ENCODE data around the gene SLC22A16. TPM values are rescaled to one million over a fixed set of nuclear protein-coding genes. Genes with fewer than 3 reads are reported as not detected.
"Not testable (repeated sequence)": the region's sequence is repeated elsewhere in the genome, so short reads cannot be mapped to it uniquely, and the experiment has no call there.

The SLC22A16 gene
- polyA plus RNA-seq, 2 donors = not detected

DNA sequence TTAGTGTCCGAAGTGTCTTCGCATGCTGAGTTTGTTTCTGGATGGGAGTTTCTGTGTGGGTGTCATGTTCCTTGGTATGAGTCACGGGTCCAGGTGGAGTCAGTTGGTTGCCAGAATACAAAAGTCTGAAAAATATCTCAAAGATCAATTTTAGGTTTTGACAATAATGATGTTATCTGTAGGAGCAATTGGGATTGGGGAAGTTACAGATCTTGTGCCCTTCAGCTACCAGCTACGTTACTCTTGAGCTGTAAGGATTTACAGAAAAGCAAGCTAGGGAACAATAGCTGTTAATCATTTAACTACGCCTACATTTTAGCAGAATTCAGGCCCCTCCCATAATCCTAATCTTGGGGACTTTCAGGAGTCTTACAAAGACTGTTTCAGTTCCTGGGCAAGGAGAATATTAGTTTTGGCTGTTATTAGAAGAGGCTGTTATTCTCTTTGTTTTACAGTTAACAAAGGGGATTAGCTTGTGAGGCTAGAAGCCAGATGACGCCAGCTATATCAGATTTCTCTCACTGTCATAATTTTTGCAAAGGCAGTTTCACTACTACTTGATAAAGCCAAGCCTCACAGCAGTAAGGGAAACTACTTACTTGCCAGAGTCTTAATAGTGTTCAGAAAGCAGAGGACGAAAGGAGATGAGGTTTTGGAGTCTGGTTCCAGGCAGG is 15.4 kb upstream of the SLC22A16 start:
- Histone ChIP-seq H3K27me3 (ENCODE audit: control insufficient read depth in 1 of 2, insufficient read depth in 2 of 2, low read length in 2 of 2) (no peaks in the 10 kb centered on the region), H3K9me3 (ENCODE audit: control insufficient read depth in 2 of 2, insufficient read depth in 1 of 2, low read depth in 1 of 2, low read length in 1 of 2) (no peaks in the 10 kb centered on the region), H3K4me3 (ENCODE audit: low read depth in 1 of 2, low read length in 2 of 2) (no peak overlapping the region), H3K4me1 (ENCODE audit: control insufficient read depth in 2 of 2, insufficient read depth in 2 of 2, low read length in 1 of 2) (no peaks in the 10 kb centered on the region), H3K36me3 (ENCODE audit: control insufficient read depth in 2 of 2, insufficient read depth in 2 of 2, low read length in 1 of 2) (no peaks in the 10 kb centered on the region), H3K27ac (ENCODE audit: low read depth in 2 of 2, low read length in 1 of 2) (no peak overlapping the region)
- WGBS, 2 donors = 27 to 38% methylated on average over 7 of the region's 7 CpGs

DNA sequence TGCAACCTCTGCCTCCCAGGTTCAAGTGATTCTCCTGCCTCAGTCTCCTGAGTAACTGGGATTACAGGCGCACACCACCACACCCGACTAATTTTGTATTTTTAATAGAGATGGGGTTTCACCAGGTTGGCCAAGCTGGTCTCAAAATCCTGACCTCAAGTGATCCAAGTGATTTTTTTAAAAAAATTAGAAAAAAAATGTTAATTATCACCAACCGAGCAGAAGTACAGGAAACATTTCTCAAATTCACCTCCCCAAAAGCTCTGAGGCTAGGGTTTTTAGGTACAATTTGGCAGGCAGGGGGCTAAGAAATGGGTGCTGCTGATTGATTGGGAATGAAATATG is 14.9 kb upstream of the SLC22A16 start:
- Histone ChIP-seq H3K4me1 (ENCODE audit: control insufficient read depth in 2 of 2, insufficient read depth in 2 of 2, low read length in 1 of 2) (no peaks in the 10 kb centered on the region), H3K27me3 (ENCODE audit: control insufficient read depth in 1 of 2, insufficient read depth in 2 of 2, low read length in 2 of 2) (no peaks in the 10 kb centered on the region), H3K9me3 (ENCODE audit: control insufficient read depth in 2 of 2, insufficient read depth in 1 of 2, low read depth in 1 of 2, low read length in 1 of 2) (no peaks in the 10 kb centered on the region), H3K27ac (ENCODE audit: low read depth in 2 of 2, low read length in 1 of 2) (no peak overlapping the region), H3K4me3 (ENCODE audit: low read depth in 1 of 2, low read length in 2 of 2) (no peak overlapping the region), H3K36me3 (ENCODE audit: control insufficient read depth in 2 of 2, insufficient read depth in 2 of 2, low read length in 1 of 2) (no peaks in the 10 kb centered on the region)
- WGBS, 2 donors = 82 to 87% methylated on average over 3 of the region's 3 CpGs

DNA sequence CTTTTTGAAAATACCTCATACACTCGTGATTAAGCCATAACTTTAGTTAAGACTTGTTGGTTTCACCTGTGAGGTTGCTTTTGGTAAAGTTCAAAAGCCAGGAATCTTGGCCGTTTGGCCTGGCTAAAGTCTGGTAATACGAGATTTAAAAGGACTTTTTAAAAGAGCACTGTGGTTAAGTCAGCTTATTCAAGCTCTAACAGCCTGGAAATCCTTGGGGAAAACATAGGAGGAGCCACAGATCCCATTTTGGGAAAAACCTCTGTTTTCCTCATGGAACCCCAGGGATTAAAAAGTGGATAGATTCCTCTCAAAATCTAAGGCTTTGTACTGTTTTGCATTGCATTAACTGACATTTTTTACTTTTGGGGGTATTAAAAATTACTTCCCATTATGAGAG is 13.7 kb upstream of the SLC22A16 start:
- H3K9me3 ChIP-seq (ENCODE audit: control insufficient read depth in 2 of 2, insufficient read depth in 1 of 2, low read depth in 1 of 2, low read length in 1 of 2) = no peaks in the 10 kb centered on the region
- no peaks in the 10 kb centered on the region for H3K36me3 ChIP-seq (ENCODE audit: control insufficient read depth in 2 of 2, insufficient read depth in 2 of 2, low read length in 1 of 2)
- H3K27ac ChIP-seq (ENCODE audit: low read depth in 2 of 2, low read length in 1 of 2) = no peak overlapping the region
- no peaks in the 10 kb centered on the region for H3K4me1 ChIP-seq (ENCODE audit: control insufficient read depth in 2 of 2, insufficient read depth in 2 of 2, low read length in 1 of 2)
- WGBS, 2 donors = 32 to 41% methylated on average over 3 of the region's 3 CpGs
- no peaks in the 10 kb centered on the region for H3K27me3 ChIP-seq (ENCODE audit: control insufficient read depth in 1 of 2, insufficient read depth in 2 of 2, low read length in 2 of 2)
- no peak overlapping the region for H3K4me3 ChIP-seq (ENCODE audit: low read depth in 1 of 2, low read length in 2 of 2)

DNA sequence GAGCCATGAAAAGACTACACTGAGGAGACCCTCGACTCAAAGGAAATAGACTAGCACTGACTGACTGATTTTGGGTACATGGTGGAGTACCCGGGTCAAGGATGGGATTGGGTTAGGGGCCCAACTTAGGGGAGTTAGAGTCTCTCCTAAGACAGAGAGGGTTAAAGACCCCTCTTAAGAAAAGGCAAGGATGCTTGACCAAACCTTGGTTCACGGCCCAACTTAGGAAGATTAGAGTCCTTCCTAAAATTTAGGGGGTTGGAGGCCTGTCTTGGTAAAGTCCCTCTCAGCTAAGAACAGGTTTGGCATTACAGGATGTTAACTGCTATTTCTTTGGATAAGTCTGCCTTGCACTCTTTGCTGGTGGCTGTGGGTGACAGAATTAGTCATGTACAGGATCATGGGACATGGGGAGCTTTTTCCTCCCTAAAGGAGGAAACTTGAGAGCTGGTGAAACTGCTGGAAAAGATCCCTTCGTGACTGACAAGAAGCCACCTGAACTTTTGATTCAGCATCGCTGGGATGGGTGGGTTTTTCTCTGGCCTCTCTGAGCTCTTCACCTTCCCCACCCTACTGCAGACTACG is 12.3 kb upstream of the SLC22A16 start:
- H3K4me3 ChIP-seq (ENCODE audit: low read depth in 1 of 2, low read length in 2 of 2) = no peak overlapping the region
- H3K36me3 ChIP-seq (ENCODE audit: control insufficient read depth in 2 of 2, insufficient read depth in 2 of 2, low read length in 1 of 2) = no peaks in the 10 kb centered on the region
- no peak overlapping the region for H3K27ac ChIP-seq (ENCODE audit: low read depth in 2 of 2, low read length in 1 of 2)
- H3K9me3 ChIP-seq (ENCODE audit: control insufficient read depth in 2 of 2, insufficient read depth in 1 of 2, low read depth in 1 of 2, low read length in 1 of 2) = no peaks in the 10 kb centered on the region
- H3K27me3 ChIP-seq (ENCODE audit: control insufficient read depth in 1 of 2, insufficient read depth in 2 of 2, low read length in 2 of 2) = no peaks in the 10 kb centered on the region
- H3K4me1 ChIP-seq (ENCODE audit: control insufficient read depth in 2 of 2, insufficient read depth in 2 of 2, low read length in 1 of 2) = no peaks in the 10 kb centered on the region
- 93% methylated on average over 6 of the region's 6 CpGs for WGBS, 2 donors

DNA sequence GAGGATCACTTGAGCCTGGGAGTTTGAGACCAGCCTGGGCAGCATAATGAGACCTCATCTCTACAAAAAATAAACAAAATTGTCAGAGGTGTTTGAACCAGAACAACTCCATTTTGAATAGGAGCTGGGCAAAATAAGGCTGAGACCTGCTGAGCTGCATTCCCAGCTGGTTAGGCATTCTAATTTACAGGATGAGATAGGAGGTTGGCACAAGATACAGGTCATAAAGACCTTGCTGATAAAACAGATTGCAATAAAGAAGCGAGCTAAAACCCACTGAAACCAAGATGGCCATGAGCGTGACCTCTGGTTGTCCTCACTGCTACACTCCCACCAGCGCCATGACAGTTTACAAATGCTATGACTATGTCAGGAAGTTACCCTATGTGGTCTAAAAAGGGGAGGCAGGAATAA is 11.6 kb upstream of the SLC22A16 start:
- H3K4me1 ChIP-seq (ENCODE audit: control insufficient read depth in 2 of 2, insufficient read depth in 2 of 2, low read length in 1 of 2); H3K27ac ChIP-seq (ENCODE audit: low read depth in 2 of 2, low read length in 1 of 2); H3K4me3 ChIP-seq (ENCODE audit: low read depth in 1 of 2, low read length in 2 of 2); H3K9me3 ChIP-seq (ENCODE audit: control insufficient read depth in 2 of 2, insufficient read depth in 1 of 2, low read depth in 1 of 2, low read length in 1 of 2); H3K36me3 ChIP-seq (ENCODE audit: control insufficient read depth in 2 of 2, insufficient read depth in 2 of 2, low read length in 1 of 2); H3K27me3 ChIP-seq (ENCODE audit: control insufficient read depth in 1 of 2, insufficient read depth in 2 of 2, low read length in 2 of 2): not testable (repeated sequence)
- WGBS, 2 donors = 72 to 94% methylated on average over 3 of the region's 3 CpGs

DNA sequence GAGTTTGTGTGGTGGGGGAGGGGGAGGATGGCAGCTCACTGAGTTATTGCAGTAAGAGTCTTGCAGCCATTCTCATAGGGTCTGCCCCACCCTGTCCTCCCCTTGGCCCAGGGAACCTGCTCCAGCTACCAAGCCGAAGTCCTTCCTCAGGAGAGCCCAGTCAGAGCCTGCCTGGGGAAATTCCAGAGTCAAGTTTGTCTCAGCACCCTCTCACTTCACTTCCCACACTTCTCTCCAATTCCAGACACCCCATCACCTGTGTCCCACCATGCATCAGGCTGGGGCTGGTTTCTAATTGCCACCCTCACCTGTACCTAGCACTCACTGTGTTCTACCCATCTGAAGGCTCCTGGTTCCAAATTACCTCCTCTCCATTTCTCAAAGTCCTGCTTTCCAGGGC is 10.3 kb upstream of the SLC22A16 start:
- no peak overlapping the region for H3K4me3 ChIP-seq (ENCODE audit: low read depth in 1 of 2, low read length in 2 of 2)
- no peaks in the 10 kb centered on the region for H3K27me3 ChIP-seq (ENCODE audit: control insufficient read depth in 1 of 2, insufficient read depth in 2 of 2, low read length in 2 of 2)
- no peaks in the 10 kb centered on the region for H3K4me1 ChIP-seq (ENCODE audit: control insufficient read depth in 2 of 2, insufficient read depth in 2 of 2, low read length in 1 of 2)
- H3K36me3 ChIP-seq (ENCODE audit: control insufficient read depth in 2 of 2, insufficient read depth in 2 of 2, low read length in 1 of 2) = no peaks in the 10 kb centered on the region
- no peaks in the 10 kb centered on the region for H3K9me3 ChIP-seq (ENCODE audit: control insufficient read depth in 2 of 2, insufficient read depth in 1 of 2, low read depth in 1 of 2, low read length in 1 of 2)
- 55 to 70% methylated on average over 1 of the region's 1 CpG for WGBS, 2 donors
- H3K27ac ChIP-seq (ENCODE audit: low read depth in 2 of 2, low read length in 1 of 2) = no peak overlapping the region

DNA sequence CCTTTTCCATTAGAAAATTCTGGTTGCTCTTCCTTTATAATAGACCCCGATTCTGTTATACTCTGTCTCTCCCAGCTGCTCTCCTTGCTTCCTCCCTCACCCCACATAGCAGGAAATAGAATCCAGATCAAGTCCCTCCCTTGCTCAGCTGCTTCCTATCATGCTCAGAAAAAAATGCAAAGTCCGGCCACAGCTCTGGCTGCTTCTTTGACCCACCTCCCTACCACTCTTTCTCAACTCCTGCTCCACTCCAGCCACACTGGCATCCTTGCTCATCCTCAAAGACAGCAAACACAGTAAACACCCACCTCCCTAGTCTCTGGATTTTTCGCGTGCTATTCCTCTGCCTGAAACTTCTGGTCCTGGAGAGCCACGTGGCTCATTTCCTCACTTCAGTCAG is 9.1 kb upstream of the SLC22A16 start:
- WGBS, 2 donors = 46 to 56% methylated on average over 5 of the region's 5 CpGs
- H3K4me1 ChIP-seq (ENCODE audit: control insufficient read depth in 2 of 2, insufficient read depth in 2 of 2, low read length in 1 of 2) = no peaks in the 10 kb centered on the region
- no peaks in the 10 kb centered on the region for H3K36me3 ChIP-seq (ENCODE audit: control insufficient read depth in 2 of 2, insufficient read depth in 2 of 2, low read length in 1 of 2)
- no peaks in the 10 kb centered on the region for H3K27me3 ChIP-seq (ENCODE audit: control insufficient read depth in 1 of 2, insufficient read depth in 2 of 2, low read length in 2 of 2)
- no peak overlapping the region for H3K4me3 ChIP-seq (ENCODE audit: low read depth in 1 of 2, low read length in 2 of 2)
- H3K9me3 ChIP-seq (ENCODE audit: control insufficient read depth in 2 of 2, insufficient read depth in 1 of 2, low read depth in 1 of 2, low read length in 1 of 2) = no peaks in the 10 kb centered on the region
- H3K27ac ChIP-seq (ENCODE audit: low read depth in 2 of 2, low read length in 1 of 2) = no peak overlapping the region

DNA sequence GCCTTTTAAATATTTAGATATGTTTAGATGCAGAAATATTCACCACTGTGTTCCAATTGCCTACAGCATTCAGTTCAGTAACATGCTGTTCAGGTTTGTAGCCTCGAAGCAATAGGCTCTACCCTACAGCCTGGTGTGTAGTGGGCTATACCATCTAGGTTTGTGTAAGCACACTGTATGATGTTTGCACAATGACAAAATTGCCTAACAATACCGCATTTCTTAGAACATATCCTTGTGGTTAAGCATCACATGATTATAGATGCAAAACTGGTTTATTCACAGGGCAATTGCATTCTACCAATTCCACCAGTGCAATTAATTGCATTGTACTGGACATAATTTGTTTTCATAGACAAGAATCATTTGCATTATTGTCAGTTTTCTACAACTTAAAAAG is 7.9 kb upstream of the SLC22A16 start:
- Histone ChIP-seq H3K27ac (ENCODE audit: low read depth in 2 of 2, low read length in 1 of 2) (no peak overlapping the region), H3K27me3 (ENCODE audit: control insufficient read depth in 1 of 2, insufficient read depth in 2 of 2, low read length in 2 of 2) (no peaks in the 10 kb centered on the region), H3K4me1 (ENCODE audit: control insufficient read depth in 2 of 2, insufficient read depth in 2 of 2, low read length in 1 of 2) (no peaks in the 10 kb centered on the region), H3K36me3 (ENCODE audit: control insufficient read depth in 2 of 2, insufficient read depth in 2 of 2, low read length in 1 of 2) (no peaks in the 10 kb centered on the region), H3K9me3 (ENCODE audit: control insufficient read depth in 2 of 2, insufficient read depth in 1 of 2, low read depth in 1 of 2, low read length in 1 of 2) (no peaks in the 10 kb centered on the region), H3K4me3 (ENCODE audit: low read depth in 1 of 2, low read length in 2 of 2) (no peak overlapping the region)
- 58 to 73% methylated on average over 2 of the region's 2 CpGs for WGBS, 2 donors

DNA sequence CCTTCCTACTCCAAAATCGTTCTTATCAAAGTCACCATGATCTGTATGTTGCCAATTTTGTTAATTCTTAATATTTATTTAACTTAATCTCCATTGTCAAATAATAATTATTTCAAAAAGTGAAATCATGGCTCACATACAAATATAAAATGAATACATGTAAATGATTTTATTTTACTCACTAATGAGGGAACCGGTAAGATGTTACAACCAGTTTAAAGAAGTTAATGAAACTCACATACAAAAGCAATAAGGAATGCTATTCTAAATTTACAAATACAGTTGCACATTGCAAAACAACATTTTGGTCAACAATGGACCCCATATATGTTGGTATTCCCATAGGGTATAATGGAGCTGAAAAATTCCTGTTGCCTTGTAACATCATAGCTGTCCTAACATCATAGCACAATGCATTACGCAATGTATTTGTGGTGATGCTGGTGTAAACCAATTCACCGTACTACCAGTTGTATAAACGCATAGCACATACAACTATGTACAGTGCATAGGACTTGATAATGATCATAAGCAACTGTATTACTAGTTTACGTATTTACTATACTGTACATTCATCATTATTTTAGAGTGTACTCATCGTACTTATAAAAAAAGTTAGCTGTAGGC is 6.5 kb upstream of the SLC22A16 start:
- Histone ChIP-seq H3K9me3 (ENCODE audit: control insufficient read depth in 2 of 2, insufficient read depth in 1 of 2, low read depth in 1 of 2, low read length in 1 of 2) (no peaks in the 10 kb centered on the region), H3K27me3 (ENCODE audit: control insufficient read depth in 1 of 2, insufficient read depth in 2 of 2, low read length in 2 of 2) (no peaks in the 10 kb centered on the region), H3K36me3 (ENCODE audit: control insufficient read depth in 2 of 2, insufficient read depth in 2 of 2, low read length in 1 of 2) (no peaks in the 10 kb centered on the region), H3K27ac (ENCODE audit: low read depth in 2 of 2, low read length in 1 of 2) (no peak overlapping the region), H3K4me3 (ENCODE audit: low read depth in 1 of 2, low read length in 2 of 2) (no peak overlapping the region), H3K4me1 (ENCODE audit: control insufficient read depth in 2 of 2, insufficient read depth in 2 of 2, low read length in 1 of 2) (no peaks in the 10 kb centered on the region)
- 82 to 87% methylated on average over 7 of the region's 7 CpGs for WGBS, 2 donors

DNA sequence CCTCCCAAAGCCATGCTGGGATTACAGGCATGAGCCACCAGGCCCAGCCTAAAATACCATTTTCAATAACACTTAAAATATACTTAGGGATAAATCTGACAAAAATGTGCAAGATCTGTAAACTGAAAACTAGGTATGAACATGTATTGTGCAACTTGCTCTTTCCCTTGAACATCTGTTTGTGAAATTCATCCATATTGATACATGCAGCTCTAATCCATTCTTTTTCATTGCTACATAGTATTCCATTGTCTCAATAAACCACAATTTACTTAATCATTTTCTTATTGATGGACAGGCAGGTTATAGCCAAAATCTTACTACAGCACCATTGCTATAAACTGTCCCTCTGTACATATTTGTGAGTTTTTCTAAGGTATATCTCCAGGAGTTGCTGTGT is 4.7 kb upstream of the SLC22A16 start:
- H3K4me1 ChIP-seq (ENCODE audit: control insufficient read depth in 2 of 2, insufficient read depth in 2 of 2, low read length in 1 of 2) = peaks cover 0 to 3% of the 10 kb centered on the region in 2 donors
- no peaks in the 10 kb centered on the region for H3K9me3 ChIP-seq (ENCODE audit: control insufficient read depth in 2 of 2, insufficient read depth in 1 of 2, low read depth in 1 of 2, low read length in 1 of 2)
- no peaks in the 10 kb centered on the region for H3K36me3 ChIP-seq (ENCODE audit: control insufficient read depth in 2 of 2, insufficient read depth in 2 of 2, low read length in 1 of 2)
- no peak overlapping the region for H3K4me3 ChIP-seq (ENCODE audit: low read depth in 1 of 2, low read length in 2 of 2)
- no peak overlapping the region for H3K27ac ChIP-seq (ENCODE audit: low read depth in 2 of 2, low read length in 1 of 2)
- H3K27me3 ChIP-seq (ENCODE audit: control insufficient read depth in 1 of 2, insufficient read depth in 2 of 2, low read length in 2 of 2) = no peaks in the 10 kb centered on the region

All from esophagus (tissue), 2 donors.